Uterus (tissue), 2 donors: ENCODE data around the gene HLX.

Experiments
- CTCF ChIP-seq, 4 experiments: fragments of 200-600 bp in 2 of 4; fragments of 450-650 bp in 2 of 4; sonication (generic) in 2 of 4; IDR thresholded peaks; one replicate each; pipeline ENCODE4 v1.5.1; 2016 to 2019; ENCODE audit warnings: antibody characterized with exemption in 4 of 4, mild to moderate bottlenecking in 2 of 4, moderate library complexity in 1 of 4
- POLR2A ChIP-seq, 2 donors: fragments of 450-650 bp; IDR thresholded peaks; one replicate each; pipeline ENCODE4 v1.6.1; 2016; ENCODE audit warnings: antibody characterized with exemption in 2 of 2, mild to moderate bottlenecking in 1 of 2, moderate library complexity in 1 of 2

- TF ChIP-seq POLR2A (IDR thresholded peaks at IDR 0.05) (no peak), CTCF (IDR thresholded peaks at IDR 0.05) (no peak)
Observed at GRCh38 chr1:220833436-220833835, 45.8 kb upstream of the HLX start.
